GM21390 (cell line): Measurements from ENCODE around the gene THADA.
"Not testable (repeated sequence)": the region's sequence is repeated elsewhere in the genome, so short reads cannot be mapped to it uniquely, and the experiment has no call there.

Source experiments
- ATAC-seq: cut with Tn5 transposase; IDR thresholded peaks from one replicate; pipeline ENCODE4 v1.9.1; 2021; ENCODE audit not compliant: unreplicated experiment

Gene THADA

GRCh38 chr2:43542285-43542933 lies 53.4 kb downstream of the THADA start:
- ATAC-seq: no peak

DNA sequence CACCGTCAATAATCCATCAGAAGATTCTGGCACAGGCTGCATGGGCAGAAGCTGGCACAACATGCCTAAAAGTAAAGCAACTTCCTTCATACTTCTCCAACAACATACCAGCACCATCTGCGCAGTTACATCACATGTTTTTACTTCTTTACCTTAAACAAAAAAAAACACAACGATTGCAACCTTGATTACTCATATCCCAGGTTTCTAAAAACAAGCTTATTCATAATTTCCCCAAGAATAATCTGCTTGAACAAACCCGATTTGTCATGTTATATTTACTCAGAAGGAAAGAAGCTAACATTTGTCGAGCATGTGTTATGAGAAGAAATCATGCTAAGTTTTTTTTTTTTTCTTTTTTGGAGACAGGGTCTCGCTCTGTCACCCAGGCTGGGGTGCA lies 54.7 kb downstream of the THADA start:
- no peak for ATAC-seq

DNA sequence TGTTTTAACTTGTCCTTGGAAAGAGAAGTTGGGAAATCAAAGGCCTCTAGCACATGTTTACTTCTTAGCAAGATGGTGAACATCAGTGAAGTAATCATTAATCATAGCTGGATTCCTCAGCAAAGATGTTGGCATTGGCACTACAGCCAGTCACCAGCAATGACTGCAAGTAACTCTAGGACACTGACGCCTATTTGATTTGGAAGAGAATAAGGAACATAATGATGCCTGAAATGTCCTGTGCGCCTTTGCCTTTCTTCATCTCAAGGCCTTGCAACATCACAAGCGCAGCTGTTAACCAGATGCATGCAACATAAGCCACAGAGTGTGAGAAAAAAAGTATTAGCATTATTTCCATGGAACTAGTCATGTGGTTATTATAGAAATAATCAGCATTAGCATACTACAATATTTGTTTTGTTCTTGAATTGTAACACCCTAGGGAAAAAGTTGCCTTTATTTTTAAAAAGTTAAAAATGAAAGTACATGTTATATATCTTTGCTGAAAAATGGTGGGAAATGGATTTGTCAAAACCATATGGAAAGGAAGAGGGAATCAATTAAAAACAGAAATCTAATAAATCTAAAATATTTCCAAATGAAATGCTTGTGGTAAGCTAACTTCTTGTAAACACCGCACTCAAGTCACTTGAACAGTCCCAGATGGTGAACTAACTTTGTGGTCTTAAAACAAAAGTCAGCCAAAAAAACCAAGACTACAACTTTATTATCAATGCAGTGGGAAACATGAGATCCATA lies 55.6 kb downstream of the THADA start:
- no peak for ATAC-seq

- ATAC-seq: no peak
Measured at GRCh38 chr2:43539436-43539835, 56.4 kb downstream of the THADA start.

GRCh38 chr2:43538034-43538670 lies 57.7 kb downstream of the THADA start:
- ATAC-seq: no peak

DNA sequence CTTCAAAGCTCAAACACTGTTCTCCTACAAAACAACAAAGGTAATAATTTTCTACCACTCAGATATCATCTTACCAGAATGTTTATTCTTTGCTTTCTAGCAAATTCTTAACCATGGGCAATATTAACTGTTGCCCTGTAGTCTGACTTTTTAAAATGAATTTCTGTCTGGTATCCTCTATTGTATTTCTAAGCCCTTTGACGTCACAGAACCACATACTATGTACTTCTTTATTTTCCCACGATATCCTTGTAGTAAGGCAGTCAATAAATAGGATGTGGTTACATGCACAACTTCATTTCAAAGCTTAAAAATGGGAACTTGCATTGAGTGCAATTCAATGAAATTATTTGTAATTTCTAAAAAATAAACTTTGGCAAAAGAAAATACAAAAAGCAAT lies 58.7 kb downstream of the THADA start:
- ATAC-seq: no peak

DNA sequence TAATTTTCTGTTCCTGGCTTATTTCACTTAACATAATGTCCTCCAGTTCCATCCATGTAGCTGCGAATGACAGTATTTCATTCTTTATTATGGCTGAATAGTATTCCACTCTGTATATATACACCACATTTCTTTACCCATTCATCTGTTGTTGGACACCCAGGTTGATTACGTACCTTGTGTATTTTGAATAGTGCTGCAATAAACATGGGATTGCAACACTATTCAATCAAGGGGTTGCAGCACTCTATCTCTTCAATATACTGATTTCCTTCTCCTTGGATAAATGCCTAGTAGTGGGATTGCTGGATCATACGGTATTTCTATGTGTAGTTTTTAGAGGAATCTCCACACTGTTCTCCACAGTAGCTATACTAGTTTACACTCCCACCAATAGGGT lies 61.3 kb downstream of the THADA start:
- no peak for ATAC-seq

DNA sequence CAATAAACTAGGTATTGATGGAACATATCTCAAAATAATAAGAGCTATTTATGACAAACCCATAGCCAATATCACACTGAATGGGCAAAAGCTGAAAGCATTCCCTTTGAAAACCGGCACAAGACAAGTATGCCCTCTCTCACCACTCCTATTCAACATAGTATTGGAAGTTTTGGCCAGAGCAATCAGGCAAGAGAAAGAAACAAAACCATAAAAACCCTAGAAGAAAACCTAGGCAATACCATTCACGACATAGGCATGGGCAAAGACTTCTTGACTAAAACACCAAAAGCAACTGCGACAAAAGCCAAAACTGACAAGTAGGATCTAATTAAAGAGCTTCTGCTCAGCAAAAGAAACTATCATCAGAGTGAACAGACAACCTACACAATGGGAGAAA lies 63.3 kb downstream of the THADA start:
- ATAC-seq: not testable (repeated sequence)

GRCh38 chr2:43531251-43531650 lies 64.6 kb downstream of the THADA start:
- ATAC-seq: no peak

GRCh38 chr2:43526994-43527393 lies 68.8 kb downstream of the THADA start:
- no peak for ATAC-seq

GRCh38 chr2:43525506-43525905 lies 70.3 kb downstream of the THADA start:
- ATAC-seq: no peak

- ATAC-seq: no peak
Measured at GRCh38 chr2:43524177-43524965, 71.5 kb downstream of the THADA start.

- ATAC-seq: no peak
Measured at GRCh38 chr2:43522177-43522576, 73.7 kb downstream of the THADA start.

DNA sequence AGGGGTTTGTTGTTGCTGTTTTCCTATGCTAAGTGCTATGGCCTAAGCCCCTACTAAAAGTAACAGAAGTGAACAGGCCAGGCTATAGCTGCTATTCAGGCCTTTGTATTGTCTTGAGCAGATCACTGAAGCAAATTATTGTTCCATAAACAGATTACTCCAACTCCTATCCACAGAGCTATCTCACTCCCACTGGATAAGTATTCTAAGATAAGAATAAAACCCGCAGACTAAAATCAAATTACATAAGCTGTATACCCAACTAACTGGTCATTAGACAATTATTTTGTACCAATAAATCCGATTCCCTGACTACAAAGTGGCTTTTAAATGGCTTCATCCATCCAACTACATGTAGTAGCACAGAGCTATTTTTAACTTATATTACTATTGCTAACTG lies 74.3 kb downstream of the THADA start:
- ATAC-seq: no peak

GRCh38 chr2:43520919-43521318 lies 74.9 kb downstream of the THADA start:
- no peak for ATAC-seq

DNA sequence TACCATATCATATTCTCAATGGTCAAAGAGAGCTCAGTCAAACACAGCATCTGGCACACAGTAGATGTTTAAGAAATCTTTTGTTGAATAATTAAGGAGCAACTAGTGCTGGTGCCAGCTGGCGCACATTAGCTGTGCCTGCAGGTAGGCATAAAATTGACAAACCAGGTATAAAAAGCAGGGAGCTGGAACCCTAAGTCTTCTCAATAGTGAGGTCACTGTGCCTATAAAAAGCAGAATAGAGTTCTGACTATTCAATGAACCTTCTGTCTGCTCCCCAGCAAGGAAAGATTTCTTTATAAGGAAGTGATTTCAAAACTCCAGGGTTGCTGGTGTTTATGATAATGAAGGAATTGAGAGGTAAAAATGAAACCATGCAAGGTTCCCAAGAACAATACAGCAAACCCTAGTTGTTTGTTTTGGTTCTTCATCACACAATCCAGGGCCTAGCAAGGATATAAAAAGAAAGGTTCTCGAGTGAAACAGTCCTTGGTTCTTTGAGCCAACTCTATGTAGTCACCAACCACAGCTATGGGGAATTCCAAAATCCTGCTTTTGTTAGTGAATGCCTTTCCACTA lies 76.1 kb downstream of the THADA start:
- ATAC-seq: no peak

DNA sequence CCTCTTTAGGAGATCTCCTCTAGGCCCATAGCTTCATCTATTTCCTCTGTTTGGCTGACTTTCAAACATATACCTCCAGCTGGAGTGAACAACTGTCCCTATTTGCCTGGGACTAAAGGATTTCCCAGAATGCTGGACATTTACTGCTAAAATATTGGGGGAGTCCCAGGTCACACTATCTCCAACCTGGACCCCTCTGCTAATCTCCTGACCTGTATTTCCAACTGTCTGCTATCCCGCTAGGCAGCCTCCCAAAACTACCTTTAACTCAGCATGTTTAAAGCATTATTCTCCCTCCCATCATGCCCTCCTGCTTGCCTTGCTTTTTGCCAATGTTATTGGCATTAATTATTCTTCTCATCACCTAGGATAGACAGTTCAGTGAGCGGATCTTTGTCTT lies 77.1 kb downstream of the THADA start:
- no peak for ATAC-seq

DNA sequence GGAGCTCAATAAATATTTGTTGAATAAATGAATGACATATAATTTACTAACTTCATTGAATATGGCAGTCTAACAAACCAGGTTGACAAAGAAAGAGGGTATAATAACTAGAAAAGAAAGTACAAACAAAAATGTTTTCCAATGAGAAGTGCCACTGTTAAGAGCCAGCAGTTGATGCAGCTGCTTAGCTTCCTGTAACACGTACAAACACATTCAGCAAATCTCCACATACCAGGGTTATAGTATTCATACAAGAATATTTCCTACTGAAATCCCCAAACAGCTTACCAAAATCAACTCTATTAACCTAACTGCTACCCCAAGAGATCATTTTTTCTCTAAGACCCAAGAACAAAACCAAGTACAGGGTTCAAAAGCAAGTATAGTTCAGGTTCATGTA lies 77.7 kb downstream of the THADA start:
- ATAC-seq: no peak

GRCh38 chr2:43515807-43516497 lies 79.9 kb downstream of the THADA start:
- ATAC-seq: no peak

DNA sequence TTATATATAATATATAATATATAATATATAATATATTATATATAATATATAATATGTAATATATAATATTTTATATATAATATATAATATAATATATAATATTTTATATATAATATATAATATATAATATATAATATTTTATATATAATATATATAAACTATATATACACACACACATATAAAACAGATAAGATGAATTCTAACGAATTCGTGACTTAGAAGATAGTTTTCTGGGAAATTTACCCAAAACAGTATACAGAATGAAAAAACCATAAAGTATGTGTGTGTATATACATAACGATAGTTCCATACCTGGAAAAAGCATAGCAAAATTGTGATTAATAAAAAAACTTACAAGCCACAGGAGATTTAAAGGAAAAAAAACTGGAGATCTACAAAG lies 80.6 kb downstream of the THADA start:
- ATAC-seq: no peak

DNA sequence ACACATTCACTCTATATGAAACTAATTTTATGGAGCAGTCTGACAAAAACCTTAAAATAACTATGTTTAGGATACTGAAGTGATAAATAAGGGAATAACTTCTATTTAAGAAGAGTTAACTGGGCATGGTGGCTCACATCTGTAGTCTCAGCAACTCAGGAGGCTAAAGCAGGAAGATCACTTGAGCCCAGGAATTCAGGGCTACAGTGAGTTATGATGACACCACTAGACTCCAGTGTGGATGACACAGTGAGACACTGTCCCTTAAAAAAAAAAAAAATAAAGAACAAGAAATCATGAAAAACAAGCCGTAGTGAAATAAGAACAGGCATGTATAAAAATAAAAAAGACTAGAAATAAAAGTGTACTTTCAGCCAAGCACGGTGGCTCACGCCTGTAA lies 82.0 kb downstream of the THADA start:
- no peak for ATAC-seq
